Mucosa of descending colon (tissue), 3 donors: ENCODE measurements around the gene AGT. TPM values are rescaled to one million over a fixed set of nuclear protein-coding genes. Genes with fewer than 3 reads are reported as not detected.

ENCODE experiments used
- ATAC-seq: fragments of 200-7000 bp; cut with Tn5 transposase; one replicate; pipeline ENCODE4 v1.9.1; 2020; ENCODE audit warnings: mild to moderate bottlenecking, moderate library complexity
- DNase-seq, 3 donors: peaks; one replicate each; pipeline ENCODE4 v3.0.0-alpha.2; 2020
- H3K36me3 ChIP-seq: fragments of 200-600 bp; one replicate; pipeline ENCODE4 v1.8.0; 2021; ENCODE audit warnings: low read depth, mild to moderate bottlenecking
- H3K4me1 ChIP-seq: fragments of 200-600 bp; one replicate; pipeline ENCODE4 v1.8.0; 2021; ENCODE audit warnings: low read depth, mild to moderate bottlenecking
- H3K4me3 ChIP-seq: fragments of 200-600 bp; one replicate; pipeline ENCODE4 v1.8.0; 2021; ENCODE audit warnings: mild to moderate bottlenecking
- H3K9me3 ChIP-seq: fragments of 200-600 bp; one replicate; pipeline ENCODE4 v1.8.0; 2021; ENCODE audit warnings: mild to moderate bottlenecking
- CTCF ChIP-seq: fragments of 200-600 bp; IDR thresholded peaks from one replicate; pipeline ENCODE4 v1.8.0; 2022; ENCODE audit warnings: antibody characterized with exemption, mild to moderate bottlenecking
- intact Hi-C, 2 donors: fragments of 100-400 bp; cut with DNase I in 1 of 2; cut with micrococcal nuclease in 1 of 2; formaldehyde crosslinking; loops; one replicate each; pipeline versions ENCODE4 v1.11.0 to v1.11.1; 2022; cut with DNase I, micrococcal nuclease
- total RNA-seq, 3 donors: library from RNA; stranded (reverse); fragmentation: NEBNext Ultra II Directional in 2 of 3; extraction: Animal tissue kit (Norgen Biotek cat#: 25700) in 2 of 3; gene quantifications; one replicate each; pipeline versions ENCODE4 v1.2.1 to v1.2.4, GENCODE V29; 2021 to 2023
- donor health status: DM: no; HTN: no; CAD: no; lungs with moderate emphysema.
- donor health status: DM: no; HTN: no; CAD: no.
- donor health status: DM: no; HTN: yes; CAD: no.

The AGT gene
- total RNA-seq, 3 donors from 2014 or later: 1.0 to 4.8 (median 1.1) TPM

DNA sequence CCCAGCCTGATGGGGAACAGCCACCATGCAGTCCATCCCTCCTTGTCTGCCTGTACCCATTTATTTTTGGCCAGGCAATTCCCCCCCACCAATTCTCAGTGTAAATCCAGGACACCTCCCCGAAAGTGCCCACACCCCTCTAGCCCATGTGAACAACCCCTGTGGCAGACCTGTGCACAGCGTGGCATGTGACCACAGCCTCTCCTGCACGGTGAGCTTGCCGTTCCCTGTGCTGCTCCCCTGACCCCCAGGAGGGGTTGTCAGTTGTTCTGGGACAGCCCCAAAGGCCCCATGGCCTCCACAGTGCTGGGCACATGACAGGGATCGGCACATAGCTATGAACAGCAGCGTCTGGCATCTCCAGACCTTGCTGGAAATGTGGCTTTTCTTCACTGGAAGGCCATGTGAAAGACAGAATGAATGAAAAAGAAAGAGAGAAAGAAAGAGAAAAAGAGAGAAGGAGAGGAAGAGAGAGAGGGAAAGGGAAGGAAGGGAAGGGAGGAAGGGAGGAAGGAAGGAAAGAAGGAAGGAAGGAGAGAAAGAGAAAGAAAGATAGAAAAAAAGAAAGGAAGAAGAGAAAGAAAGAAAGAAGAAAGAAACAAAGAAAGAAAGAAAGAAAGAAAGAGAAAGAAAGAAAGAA lies 37.2 kb upstream of the AGT start:
- intact Hi-C loops: no loop called here
- TF ChIP-seq CTCF: no peak
- H3K36me3 ChIP-seq: no peaks in the 10 kb centered on the region
- DNase-seq (peak in 2 of 3 donors; percentile 50 to 65), ATAC-seq (no peak)
- no peaks in the 10 kb centered on the region for H3K9me3 ChIP-seq
- peaks cover 34% of the 10 kb centered on the region for H3K4me1 ChIP-seq
- no peak overlapping the region for H3K4me3 ChIP-seq

DNA sequence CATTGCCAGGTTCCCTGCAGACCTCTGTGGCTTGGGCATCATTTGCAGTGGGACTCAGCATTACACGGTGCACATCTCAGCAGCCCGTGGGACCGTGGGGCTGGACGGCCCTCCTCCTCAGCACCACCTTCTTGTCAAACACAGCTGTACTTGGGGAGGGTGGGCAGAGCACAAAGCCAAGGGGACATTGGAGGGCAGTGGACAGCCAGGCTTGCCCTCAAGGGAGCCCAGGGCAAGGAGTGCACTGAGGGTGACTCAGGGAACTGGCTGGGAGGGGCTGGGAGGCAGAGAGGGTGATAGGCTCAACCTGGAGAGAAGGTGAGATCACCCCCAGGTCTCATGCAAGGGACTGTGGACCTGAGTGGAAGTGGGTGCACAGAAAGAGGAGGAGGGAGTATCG lies 36.7 kb upstream of the AGT start:
- no peak for TF ChIP-seq CTCF
- H3K9me3 ChIP-seq: no peaks in the 10 kb centered on the region
- H3K36me3 ChIP-seq: no peaks in the 10 kb centered on the region
- peaks cover 34% of the 10 kb centered on the region for H3K4me1 ChIP-seq
- DNase-seq (peak in 2 of 3 donors; percentile 54 to 63), ATAC-seq (peak; percentile 27)
- no peak overlapping the region for H3K4me3 ChIP-seq
- intact Hi-C loops: no loop called here

GRCh38 chr1:230749635-230750034 lies 35.7 kb upstream of the AGT start:
- DNase-seq (no peak), ATAC-seq (no peak)
- no peaks in the 10 kb centered on the region for H3K36me3 ChIP-seq
- H3K9me3 ChIP-seq: no peaks in the 10 kb centered on the region
- H3K4me3 ChIP-seq: no peak overlapping the region
- no peak for TF ChIP-seq CTCF
- intact Hi-C loops: no loop called here
- peaks cover 34% of the 10 kb centered on the region for H3K4me1 ChIP-seq

- no peak overlapping the region for H3K4me3 ChIP-seq
- DNase-seq (no peak), ATAC-seq (no peak)
- no peak for TF ChIP-seq CTCF
- no peaks in the 10 kb centered on the region for H3K9me3 ChIP-seq
- H3K4me1 ChIP-seq: peaks cover 34% of the 10 kb centered on the region
- intact Hi-C loops: no loop called here
- H3K36me3 ChIP-seq: no peaks in the 10 kb centered on the region
Measured at GRCh38 chr1:230749150-230749549, 35.2 kb upstream of the AGT start.

DNA sequence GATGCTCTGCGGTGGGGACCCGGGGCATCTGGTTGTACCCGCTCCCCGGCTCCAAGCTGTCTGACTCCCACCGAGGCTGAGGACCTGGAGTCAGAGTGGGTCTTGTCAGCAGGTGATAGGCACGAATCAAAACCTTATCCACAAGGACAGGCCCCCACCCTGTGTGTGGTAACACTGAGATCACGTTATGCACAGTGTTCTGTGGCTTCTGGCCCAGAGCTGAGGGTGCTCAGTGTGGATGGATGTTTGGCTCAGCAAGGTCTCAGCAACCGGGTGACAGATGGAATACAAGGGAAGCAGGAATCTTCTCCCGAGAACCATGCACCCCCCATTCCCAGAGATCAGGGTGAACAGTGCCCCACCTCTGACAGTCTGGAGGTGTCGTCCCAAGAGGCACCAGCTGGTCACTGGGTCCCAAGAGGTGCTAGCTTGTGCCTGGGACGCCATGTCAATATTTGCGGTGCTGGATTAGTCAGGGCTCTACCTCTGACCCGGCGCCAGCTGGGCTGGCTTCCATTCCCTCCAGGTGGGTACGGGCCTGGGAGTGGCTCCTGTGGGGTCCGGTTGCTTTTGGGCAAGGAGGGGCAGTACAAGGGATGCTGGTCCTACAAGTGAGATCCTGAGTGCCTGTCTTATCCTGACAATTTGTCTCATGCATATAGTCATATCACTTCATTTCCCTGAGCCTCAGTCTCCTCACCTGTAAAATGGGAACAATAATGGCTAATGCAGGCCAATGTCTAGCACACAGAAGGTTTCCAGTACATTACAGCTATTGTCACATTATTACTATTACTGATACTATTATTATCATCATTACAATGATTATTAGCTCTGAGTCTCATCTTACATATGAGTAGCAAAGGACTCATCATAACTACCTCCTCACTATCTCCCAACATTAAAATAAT lies 34.2 kb upstream of the AGT start:
- Histone ChIP-seq H3K4me3 (no peak overlapping the region), H3K4me1 (peaks cover 29% of the 10 kb centered on the region), H3K9me3 (no peaks in the 10 kb centered on the region), H3K36me3 (no peaks in the 10 kb centered on the region)
- intact Hi-C loops: no loop called here
- DNase-seq (peak in 2 of 3 donors; percentile 57 to 58), ATAC-seq (peak; percentile 14)
- TF ChIP-seq CTCF: no peak
